ENCODE data around the gene SLCO3A1. TPM values are rescaled to one million over a fixed set of nuclear protein-coding genes. Genes with fewer than 3 reads are reported as not detected.

Gene SLCO3A1
- total and polyA plus RNA-seq, 2 of the 8 experiments (the other 6 are each of a cell fraction or from before 2014, with no cell fraction given) = 15.1 to 20.4 TPM

GRCh38 chr15:91821458-91821857 lies 32.0 kb upstream of the SLCO3A1 start:
- H3K27me3 ChIP-seq (replicated peaks in 1 of 4; ENCODE audit: control insufficient read depth in 3 of 4, extremely low read depth in 1 of 4, insufficient read depth in 3 of 4, low read length in 3 of 4) = no peaks in the 10 kb centered on the region
- H3K4me3 ChIP-seq (ENCODE audit: extremely low read depth in 1 of 4, insufficient read depth in 2 of 4, low read depth in 3 of 4, low read length in 4 of 4) = no peak overlapping the region
- H4K5ac ChIP-seq (ENCODE audit: insufficient read length, low read depth, low read length) = no peak overlapping the region
- H3K9me3 ChIP-seq (ENCODE audit: insufficient read depth in 2 of 2, low read depth in 1 of 2, low read length in 1 of 2) = 0 out of 4 replicates have a peak, but pooled peaks cover 0 to 2% of the 10 kb centered on the region in 2 experiments
- peaks cover 0 to 3% (median 0%) of the 10 kb centered on the region in 4 experiments; a peak in 1 of 7 replicates for H3K4me1 ChIP-seq (replicated peaks in 1 of 4; ENCODE audit: control insufficient read depth in 3 of 4, insufficient read depth in 4 of 4, low read length in 3 of 4)
- no peak overlapping the region for H4K8ac ChIP-seq (ENCODE audit: extremely low read depth, insufficient read depth, low read length)
- H4K20me1 ChIP-seq (replicated peaks in 1 of 2; ENCODE audit: control insufficient read depth in 1 of 2, insufficient read depth in 2 of 2, low read length in 2 of 2) = no peaks in the 10 kb centered on the region
- H2AFZ ChIP-seq (ENCODE audit: low read length) = no peak overlapping the region
- ChIA-PET CTCF (ENCODE audit: partially characterized antibody) (interaction anchor here (0.7 to 1.6 kb wide), 3 partner anchors 13 to 41 kb away, joined by 3 to 4 read pairs (median 4); no protein-coding TSS in a partner anchor), POLR2A (ENCODE audit: partially characterized antibody) (no interaction called here)
- WGBS, 2 experiments (ENCODE audit: extremely low coverage in 1 of 2, insufficient coverage in 1 of 2, insufficient read length in 1 of 2, insufficient replicate concordance in 2 of 2, low coverage in 1 of 2, low lambda C conversion rate in 2 of 2, missing lambda C conversion rate in 1 of 2) = 93% methylated on average over 5 of the region's 5 CpGs; no CpG with 5 or more reads in 1 of the 2 experiments
- H3K36me3 ChIP-seq (ENCODE audit: control insufficient read depth in 2 of 4, insufficient read depth in 4 of 4, low read length in 3 of 4) = no peaks in the 10 kb centered on the region; a peak in 1 of 8 replicates
- H3K79me1 ChIP-seq (ENCODE audit: low read depth, low read length) = no peaks in the 10 kb centered on the region
- no peak overlapping the region for H3K4ac ChIP-seq (replicated peaks; ENCODE audit: insufficient read length, low read depth, low read length)
- no peak for FAIRE-seq
- DNase-seq (ENCODE audit: low read depth in 1 of 2, low spot score in 2 of 2) = no peak
- H3K56ac ChIP-seq (replicated peaks; ENCODE audit: insufficient read length, low read depth, low read length) = no peak overlapping the region
- no peak overlapping the region for H3K23ac ChIP-seq (ENCODE audit: insufficient read length)
- H2BK5ac ChIP-seq (ENCODE audit: low read depth, low read length) = no peak overlapping the region
- no peak overlapping the region for H2BK15ac ChIP-seq (ENCODE audit: low read length)
- no peak overlapping the region for H4K91ac ChIP-seq (replicated peaks; ENCODE audit: insufficient read length, low read length)
- H3K23me2 ChIP-seq (ENCODE audit: low read depth, low read length) = no peaks in the 10 kb centered on the region
- no peak overlapping the region for H3K18ac ChIP-seq (ENCODE audit: extremely low read depth, low read length)
- no peak overlapping the region for H2BK12ac ChIP-seq (ENCODE audit: low read depth, low read length)
- no peak overlapping the region for H3K14ac ChIP-seq (ENCODE audit: insufficient read length)
- H2BK20ac ChIP-seq (ENCODE audit: low read length) = no peak overlapping the region
- no peak overlapping the region for H2AK5ac ChIP-seq (ENCODE audit: low read depth, low read length)
- H3K79me2 ChIP-seq (ENCODE audit: control insufficient read depth in 1 of 2, insufficient read depth in 2 of 2, low read length in 2 of 2) = no peaks in the 10 kb centered on the region
- H3K9ac ChIP-seq (replicated peaks in 1 of 4; ENCODE audit: extremely low read depth in 1 of 4, low read depth in 3 of 4, low read length in 3 of 4) = no peak overlapping the region
- TF ChIP-seq ATF3 (IDR thresholded peaks at IDR 0.05; ENCODE audit: insufficient read depth, low read depth, low read length) (no peak), TBP (IDR thresholded peaks at IDR 0.05; ENCODE audit: low read depth, low read length) (no peak), TAF1 (IDR thresholded peaks at IDR 0.05; ENCODE audit: low read depth, low read length) (no peak)
- H3K4me2 ChIP-seq (ENCODE audit: insufficient read depth in 1 of 2, low read depth in 2 of 2, low read length in 2 of 2) = no peak overlapping the region
- no peak overlapping the region for H3K27ac ChIP-seq (ENCODE audit: low read depth, low read length)
- H2BK120ac ChIP-seq (replicated peaks; ENCODE audit: low read depth, low read length) = no peak overlapping the region
